Pancreas (tissue), 10 donors: ENCODE data around the gene PIGV. TPM values are rescaled to one million over a fixed set of nuclear protein-coding genes. Genes with fewer than 3 reads are reported as not detected.

Experiments
- ATAC-seq, 4 donors: fragments of 200-7000 bp; cut with Tn5 transposase; one replicate each; pipeline versions ENCODE4 v1.8.0 to v1.9.1; 2020; ENCODE audit warnings: mild to moderate bottlenecking in 4 of 4, moderate library complexity in 4 of 4
- DNase-seq, 6 donors: peaks; one replicate each; pipeline ENCODE4 v3.0.0-alpha.2; 2020
- FAIRE-seq: peaks from 2 replicates; lab custom pipeline; 2012; peaks lifted over from hg19 to GRCh38; lab: Jason Lieb, UNC
- H3K27ac ChIP-seq, 4 donors: fragments of 200-600 bp; sonication (generic); 1 replicate in 3 of 4; 2 replicates in 1 of 4; pipeline versions ENCODE4 v1.5.0 to v1.8.0; 2020
- H3K27me3 ChIP-seq, 4 donors: fragments of 200-600 bp; one replicate each; pipeline ENCODE4 v1.8.0; 2021
- H3K36me3 ChIP-seq, 3 donors: fragments of 200-600 bp; sonication (generic) in 1 of 3; one replicate each; pipeline versions ENCODE4 v1.5.0 to v1.8.0; 2020 to 2021
- H3K4me1 ChIP-seq, 3 donors: fragments of 200-600 bp; one replicate each; pipeline ENCODE4 v1.8.0; 2021
- H3K4me3 ChIP-seq, 4 donors: fragments of 200-600 bp; sonication (generic) in 2 of 4; one replicate each; pipeline versions ENCODE4 v1.5.0 to v1.8.0; 2020 to 2021
- H3K9me3 ChIP-seq, 4 donors: fragments of 200-600 bp; one replicate each; pipeline ENCODE4 v1.8.0; 2021
- CTCF ChIP-seq, 4 donors: fragments of 200-600 bp; sonication (generic) in 3 of 4; IDR thresholded peaks; one replicate each; pipeline versions ENCODE4 v1.5.0 to v1.8.0; 2021; ENCODE audit warnings: antibody characterized with exemption in 4 of 4
- WGBS, 2 donors: extraction: QIAGEN DNeasy Blood & Tissue Kit; methylation state at CpG; one replicate each; pipeline ENCODE4 v1.1.7; 2013; 5-methylcytosine and 5-hydroxymethylcytosine counted together
- intact Hi-C, 3 donors: fragments of 100-400 bp; cut with DNase I; formaldehyde crosslinking; loops; one replicate each; pipeline versions ENCODE4 v1.11.1 to v1.14.2; 2022
- polyA plus RNA-seq, 2 donors: library from polyadenylated mRNA; stranded (reverse); fragments of 200-250 nt; gene quantifications; one replicate each; pipeline ENCODE4 v1.2.3, GENCODE V29; 2013
- total RNA-seq, 6 donors: library from RNA; stranded (reverse); fragmentation: NEBNext Ultra II Directional in 4 of 6; extraction: Animal tissue kit (Norgen Biotek cat#: 25700) in 4 of 6; gene quantifications; one replicate each; pipeline versions ENCODE4 v1.2.1 to v1.2.4, GENCODE V29; 2021 to 2023
- donor health status: healthy with polysubstance abuse.
- donor health status: DM: no; HTN: no; CAD: no; lungs with moderate emphysema.
- donor health status: DM: no; HTN: no; CAD: no.
- donor health status: control.
- donor health status: control.
- donor health status: Bipolar disorder and iron deficiency.
- donor health status: DM: yes; HTN: yes; CAD: no.
- donor health status: DM: no; HTN: no; CAD: no.
- donor health status: DM: no; HTN: no; CAD: no.
- donor health status: DM: yes; HTN: yes; CAD: no.

Gene PIGV
- 1 to 10 TPM; 5.6 to 9.5 (median 7.3) TPM for total RNA-seq
- 1 to 10 TPM; 3.3 to 6.2 TPM for polyA plus RNA-seq

- Histone ChIP-seq H3K36me3 (no peaks in the 10 kb centered on the region), H3K27ac (peak within 1 kb of the TSS; percentile 93 to 99 (median 97)), H3K9me3 (no peaks in the 10 kb centered on the region), H3K4me1 (peaks cover 24 to 44% (median 31%) of the 10 kb centered on the region in 3 donors), H3K4me3 (peak within 1 kb of the TSS; percentile 76 to 91 (median 86)), H3K27me3 (no peaks in the 10 kb centered on the region)
- peak; percentile 81 to 90 (median 87) for ATAC-seq
- 0% methylated on average over 62 to 63 of the region's 63 CpGs for WGBS, 2 donors
- intact Hi-C loops: no loop called here
- TF ChIP-seq CTCF (IDR thresholded peaks at IDR 0.05): no peak
- FAIRE-seq: no peak
- peak; percentile 80 to 95 (median 88) for DNase-seq
These were observed at the start of gene PIGV for GRCh38 chr1:26787706-26788514. PIGV (plus strand) TSS chr1:26787950; CDS start chr1:26790816, 2,866 bp downstream.

DNA sequence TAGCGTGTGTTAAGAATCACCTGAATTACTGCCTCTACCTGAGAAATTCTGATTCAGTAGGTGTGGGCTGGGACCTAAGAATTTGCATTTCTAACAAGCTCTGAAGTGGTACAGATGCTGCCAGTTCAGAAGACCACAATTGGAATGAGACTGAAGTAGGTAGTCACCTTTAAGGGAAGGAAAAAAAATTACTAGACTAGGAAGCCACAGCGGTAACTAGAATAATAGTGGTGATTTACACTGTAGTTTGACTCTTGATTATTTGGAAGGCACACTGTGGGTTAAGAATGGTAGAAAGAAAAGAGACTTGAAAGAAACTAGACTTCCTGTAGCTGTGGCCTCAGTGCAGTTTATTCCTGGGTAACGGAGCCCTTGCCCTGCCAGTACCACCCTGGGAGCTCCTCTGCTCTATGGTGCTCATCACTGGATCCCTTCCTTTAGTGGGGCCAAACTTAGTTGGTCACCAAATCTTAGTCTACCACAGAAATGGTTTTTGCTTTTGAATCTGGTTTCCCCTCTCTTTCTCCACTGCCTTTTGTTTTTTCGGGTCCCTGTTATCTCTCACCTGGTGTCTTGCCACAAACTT lies 48.3 kb upstream of the PIGV start:
- no peaks in the 10 kb centered on the region for H3K27me3 ChIP-seq
- DNase-seq (no peak), ATAC-seq (no peak), FAIRE-seq (no peak)
- H3K9me3 ChIP-seq: no peaks in the 10 kb centered on the region
- peaks cover 0 to 28% (median 0%) of the 10 kb centered on the region in 3 donors for H3K36me3 ChIP-seq
- intact Hi-C loops: loop anchor here in 1 of 3 donors (5.0 kb wide), 1 partner anchor 42 kb away; the partner anchor contains the start of gene ARID1A
- H3K27ac ChIP-seq: peak overlapping the region in 1 of 4 donors; percentile 9
- 76 to 86% methylated on average over 4 of the region's 4 CpGs for WGBS, 2 donors
- no peak for TF ChIP-seq CTCF (IDR thresholded peaks at IDR 0.05)
- peaks cover 7 to 21% (median 16%) of the 10 kb centered on the region in 3 donors for H3K4me1 ChIP-seq
- no peak overlapping the region for H3K4me3 ChIP-seq

GRCh38 chr1:26740023-26740634 lies 47.6 kb upstream of the PIGV start:
- intact Hi-C loops: no loop called here
- WGBS, 2 donors: 66 to 71% methylated on average over 3 of the region's 3 CpGs
- Histone ChIP-seq H3K4me3 (no peak overlapping the region), H3K27ac (peak overlapping the region in 3 of 4 donors; percentile 30 to 55 (median 36)), H3K36me3 (peaks cover 0 to 21% (median 0%) of the 10 kb centered on the region in 3 donors), H3K9me3 (no peaks in the 10 kb centered on the region), H3K27me3 (no peaks in the 10 kb centered on the region), H3K4me1 (peaks cover 7 to 21% (median 16%) of the 10 kb centered on the region in 3 donors)
- no peak for TF ChIP-seq CTCF (IDR thresholded peaks at IDR 0.05)
- FAIRE-seq: no peak
- no peak for ATAC-seq
- DNase-seq: no peak

- no peak for DNase-seq
- Histone ChIP-seq H3K4me3 (no peak overlapping the region), H3K4me1 (peaks cover 7 to 21% (median 16%) of the 10 kb centered on the region in 3 donors), H3K27ac (peak overlapping the region in 2 of 4 donors; percentile 30 to 55), H3K9me3 (no peaks in the 10 kb centered on the region), H3K36me3 (peaks cover 0 to 21% (median 0%) of the 10 kb centered on the region in 3 donors), H3K27me3 (no peaks in the 10 kb centered on the region)
- intact Hi-C loops: no loop called here
- 19 to 22% methylated on average over 5 of the region's 5 CpGs for WGBS, 2 donors
- no peak for FAIRE-seq
- peak; percentile 42 to 70 (median 49) for ATAC-seq
- no peak for TF ChIP-seq CTCF (IDR thresholded peaks at IDR 0.05)
These were observed 46.8 kb upstream of the PIGV start for GRCh38 chr1:26740952-26741351.
